Stimulated activated CD8-positive, alpha-beta memory T cell treated with anti-CD3 and anti-CD28 coated beads, Interleukin-15, amount 100 ng/mL, for 24 hours (primary cell): ENCODE results near the gene BAZ2A.
A peak's percentile ranks its signal among the peaks of the same experiment; 100 is the strongest.
"Not testable (repeated sequence)": the region's sequence is repeated elsewhere in the genome, so short reads cannot be mapped to it uniquely, and the experiment has no call there.

Experiments
- DNase-seq: peaks from one replicate; pipeline ENCODE4 v3.0.0-alpha.2; 2020; ENCODE audit warnings: low read depth

The BAZ2A gene

DNA sequence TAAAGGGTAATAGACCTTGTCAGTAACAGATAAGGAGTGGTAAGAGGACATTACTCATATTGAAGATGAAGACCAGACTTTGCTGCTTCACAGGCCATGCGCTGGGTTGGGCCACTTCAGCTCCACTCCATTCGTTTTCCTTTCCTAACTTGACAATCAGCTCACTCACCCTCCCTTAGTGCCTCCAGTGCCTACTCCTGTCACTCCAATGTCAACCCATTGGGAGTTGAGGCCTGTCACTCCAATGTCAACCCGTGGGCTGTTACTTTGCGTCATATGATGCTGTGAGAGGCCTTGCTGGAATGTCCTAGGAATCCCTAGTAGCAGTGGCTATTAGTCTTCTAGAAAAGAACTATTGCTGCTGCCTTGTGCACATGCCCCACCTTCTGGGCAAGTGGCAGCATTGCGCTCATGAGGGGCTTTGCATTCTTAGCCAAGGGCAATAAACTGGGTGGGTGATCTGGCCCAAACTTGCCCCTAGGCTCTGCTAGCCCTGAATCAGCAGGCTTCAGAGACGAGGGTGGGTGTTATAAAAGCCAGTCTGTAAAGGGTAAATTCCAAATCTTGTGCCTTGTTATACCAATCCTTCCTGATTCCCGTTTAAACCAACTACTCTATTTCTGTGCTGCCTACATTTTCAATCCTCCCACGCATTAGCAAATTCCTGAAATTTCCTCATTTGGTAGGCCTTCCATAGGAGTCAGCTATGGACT lies 36.1 kb downstream of the BAZ2A start:
- DNase-seq, result peak; percentile 21

DNA sequence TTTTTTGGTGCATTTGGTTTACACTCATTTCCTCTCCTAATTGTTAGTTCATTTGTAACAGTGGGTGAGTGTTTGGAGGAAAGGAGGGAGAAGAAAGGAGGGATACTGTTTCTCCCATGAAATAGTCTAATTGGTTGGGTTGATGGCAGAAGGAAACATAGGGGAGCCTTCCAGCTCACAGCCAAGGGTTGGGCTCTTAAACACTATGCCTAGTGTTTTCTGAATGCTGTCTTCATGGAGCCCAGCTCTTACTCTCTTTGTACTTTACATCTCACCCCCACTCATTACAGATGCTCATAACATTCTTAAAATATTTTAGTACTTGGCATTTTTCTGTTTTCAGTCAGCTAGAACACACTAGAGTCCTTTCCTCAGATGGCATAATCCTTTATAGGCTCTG lies 38.2 kb downstream of the BAZ2A start:
- no peak for DNase-seq

DNA sequence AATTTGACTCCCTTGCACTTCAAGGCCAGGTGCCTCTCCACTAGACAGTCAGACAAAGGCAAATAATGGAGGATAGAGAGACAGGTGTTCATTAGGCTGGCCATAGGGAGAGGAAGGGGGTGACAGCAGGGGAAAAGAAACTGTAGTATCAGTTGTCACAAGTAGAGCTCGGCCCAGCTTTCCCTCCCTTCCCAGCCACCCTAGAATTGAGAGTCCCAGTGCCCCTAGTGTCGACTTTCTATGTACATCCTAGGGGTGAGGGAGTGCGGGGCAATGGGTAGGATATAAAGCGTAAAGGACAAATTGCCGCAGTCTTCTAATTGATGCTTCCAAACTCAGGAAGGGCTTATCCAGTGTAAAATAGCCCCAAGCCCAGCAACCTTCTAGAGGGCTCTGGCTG lies 39.0 kb downstream of the BAZ2A start:
- DNase-seq, result no peak

DNA sequence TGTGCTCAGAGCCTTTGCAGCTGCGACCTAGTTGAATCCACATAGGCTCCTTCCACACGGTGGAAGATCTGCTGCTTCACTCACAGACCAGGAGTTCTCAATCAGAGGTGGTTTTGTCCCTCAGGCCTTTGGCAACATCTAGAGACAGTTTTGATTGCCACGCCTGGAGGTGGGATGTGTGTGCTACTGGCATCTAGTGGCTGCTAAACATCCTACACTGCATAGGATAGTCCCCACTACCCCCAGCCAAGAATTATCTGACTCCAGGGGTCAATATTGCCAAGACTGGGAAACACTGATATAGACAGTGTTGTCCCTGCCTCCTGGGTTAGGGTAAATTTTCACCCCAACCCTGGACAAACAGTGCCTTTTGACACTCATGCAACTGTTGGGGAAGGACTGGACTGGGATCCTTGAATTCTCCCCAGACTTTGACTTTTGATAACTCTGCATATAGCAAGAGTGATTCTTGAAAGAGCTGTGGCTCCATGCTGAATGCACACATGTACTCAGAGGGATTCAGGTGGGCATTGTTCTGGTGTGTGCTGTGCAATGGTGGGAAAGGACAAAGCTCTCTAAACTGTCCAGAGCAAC lies 39.8 kb downstream of the BAZ2A start:
- DNase-seq, result no peak

DNA sequence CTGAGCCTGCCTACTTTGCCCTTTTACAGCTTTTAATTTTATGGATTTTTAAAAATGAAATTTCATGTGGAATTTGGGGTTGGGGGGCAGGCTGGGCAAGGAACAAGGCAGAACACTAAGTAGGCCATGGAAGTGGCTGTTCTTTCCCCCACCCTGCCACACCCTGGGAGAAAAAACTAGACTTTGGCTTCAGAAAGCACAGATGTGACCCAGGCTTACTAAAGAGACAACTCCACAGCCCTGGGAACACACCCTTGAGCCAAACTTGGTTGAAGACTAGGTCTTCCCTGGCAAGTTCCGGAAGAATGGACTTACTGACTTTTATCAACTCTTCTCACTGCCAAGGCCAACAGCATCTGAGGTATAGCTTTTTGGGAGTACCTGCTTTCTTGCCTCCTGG lies 40.3 kb downstream of the BAZ2A start:
- DNase-seq, result no peak

DNA sequence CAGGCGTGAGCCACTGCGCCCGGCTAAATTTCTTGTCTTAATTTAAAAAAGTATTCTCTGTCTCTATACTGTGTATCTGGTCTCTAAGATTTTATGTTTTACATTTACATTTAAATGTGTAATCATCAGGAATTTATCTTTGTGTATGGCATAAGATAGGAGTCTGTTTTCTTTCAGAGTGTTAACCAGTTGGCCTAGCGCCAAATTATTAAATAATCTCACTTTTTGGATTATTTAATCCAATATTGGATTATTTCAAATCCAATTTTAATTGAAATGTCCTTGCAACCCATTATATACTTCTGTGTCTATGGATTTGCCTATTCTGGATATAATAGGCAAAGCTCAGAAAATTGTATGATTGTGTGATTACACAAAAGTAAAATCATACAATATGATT lies 45.0 kb downstream of the BAZ2A start:
- DNase-seq, result no peak

DNA sequence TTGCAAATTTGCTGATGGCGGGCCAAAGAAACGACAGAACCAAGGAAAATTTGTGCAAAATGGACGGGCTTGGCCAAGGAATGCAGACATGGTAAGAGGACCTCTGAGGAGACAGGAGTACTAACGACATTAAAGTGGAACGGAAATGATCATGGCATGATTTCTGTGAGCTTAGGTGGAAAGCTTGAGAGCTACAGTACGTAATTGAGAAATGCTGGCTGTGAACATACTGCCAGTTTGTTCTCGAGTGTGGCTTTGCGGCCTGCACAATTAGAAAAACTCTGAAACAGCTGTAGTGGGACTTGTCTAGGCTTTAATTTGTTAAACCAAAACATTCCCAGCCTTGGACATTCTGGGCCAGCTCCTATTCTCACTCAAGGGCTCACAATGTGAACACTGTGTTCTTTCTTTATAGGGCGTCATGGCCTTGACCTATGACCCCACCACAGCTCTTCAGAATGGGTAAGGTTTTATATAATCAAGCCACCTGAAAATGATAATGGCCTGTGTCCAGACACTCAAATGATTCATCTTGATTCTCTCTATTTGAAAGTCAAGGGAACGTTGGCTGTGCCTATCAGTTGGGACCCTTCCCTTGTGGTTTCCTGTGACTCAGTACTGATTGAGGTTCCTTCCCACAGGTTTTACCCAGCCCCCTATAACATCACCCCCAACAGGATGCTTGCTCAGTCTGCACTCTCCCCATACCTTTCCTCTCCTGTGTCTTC lies 48.5 kb downstream of the BAZ2A start:
- no peak for DNase-seq

DNA sequence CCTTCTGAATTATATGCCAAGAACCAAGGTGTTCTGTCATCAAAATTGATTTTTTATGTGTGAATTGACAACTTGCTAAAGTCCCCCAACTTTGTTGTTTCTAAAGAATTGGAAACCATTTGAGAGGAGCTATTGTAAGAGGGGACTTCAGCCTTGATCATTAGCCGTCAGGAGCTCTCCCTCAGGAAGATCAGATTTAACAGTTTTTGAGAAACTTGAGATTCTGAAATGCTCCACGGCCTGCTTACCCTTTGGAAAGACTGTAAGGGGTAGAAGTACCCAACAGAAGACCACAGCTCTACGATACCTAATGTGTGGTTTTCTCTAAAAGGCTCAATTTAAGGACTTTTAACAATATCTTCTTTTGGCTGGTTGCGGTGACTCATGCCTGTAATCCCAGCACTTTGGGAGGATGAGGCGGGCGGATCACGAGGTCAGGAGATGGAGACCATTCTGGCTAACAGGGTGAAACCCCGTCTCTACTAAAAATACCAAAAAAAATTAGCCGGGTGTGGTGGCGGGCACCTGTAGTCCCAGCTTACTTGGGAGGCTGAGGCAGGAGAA lies 51.1 kb downstream of the BAZ2A start:
- DNase-seq, result no peak

DNA sequence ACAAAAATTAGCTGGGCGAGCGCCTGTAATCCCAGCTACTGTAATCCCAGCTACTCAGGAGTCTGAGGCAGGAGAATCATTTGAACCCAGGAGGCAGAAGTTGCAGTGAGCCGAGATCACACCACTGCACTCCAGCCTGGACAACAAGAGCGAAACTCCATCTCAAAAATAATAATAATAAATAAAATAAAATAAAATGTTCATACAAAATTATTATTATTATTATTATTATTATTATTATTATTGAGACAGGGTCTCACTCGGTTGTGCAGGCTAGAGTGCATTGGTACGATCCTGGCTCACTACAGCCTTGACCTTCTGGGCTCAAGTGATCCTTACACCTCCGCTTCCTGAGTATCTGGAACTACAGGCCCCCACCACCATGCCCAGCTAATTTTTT lies 52.9 kb downstream of the BAZ2A start:
- not testable (repeated sequence) for DNase-seq

DNA sequence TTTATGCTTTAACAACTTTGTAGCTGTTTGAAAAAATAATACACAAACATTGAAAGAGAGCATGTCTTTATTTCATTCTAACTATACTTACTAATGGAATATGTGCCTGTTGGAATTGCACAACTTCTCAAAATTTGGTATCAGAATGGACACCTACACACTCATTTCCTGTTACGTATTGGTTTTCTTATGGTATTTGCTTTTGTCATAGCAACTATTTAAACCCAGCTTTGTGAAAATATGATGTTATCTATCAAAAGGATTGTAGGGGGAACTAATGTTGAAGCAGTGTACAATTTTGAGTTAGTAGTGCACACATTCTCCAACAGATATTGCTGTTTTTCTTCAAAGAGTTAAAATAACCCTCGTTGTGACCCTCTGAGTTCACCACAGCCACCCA lies 55.9 kb downstream of the BAZ2A start:
- no peak for DNase-seq

DNA sequence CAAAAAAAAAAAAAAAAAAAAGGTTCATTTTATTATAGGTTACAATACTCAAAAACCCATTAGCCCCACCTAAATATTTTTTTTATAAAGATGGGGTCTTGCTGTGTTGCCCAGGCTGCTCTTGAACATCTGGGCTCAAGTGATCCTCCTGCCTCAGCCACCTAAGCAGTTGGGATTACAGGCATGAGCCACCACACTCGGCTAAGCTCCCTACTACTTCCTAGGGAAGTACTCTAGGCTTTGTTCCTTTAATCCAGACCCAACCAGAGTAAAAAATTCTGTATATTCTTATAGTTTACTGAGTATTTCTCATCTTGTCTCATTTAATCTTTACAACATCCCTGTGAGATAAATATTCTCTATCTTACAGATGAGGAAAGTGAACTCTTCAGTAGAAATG lies 57.8 kb downstream of the BAZ2A start:
- no peak for DNase-seq

DNA sequence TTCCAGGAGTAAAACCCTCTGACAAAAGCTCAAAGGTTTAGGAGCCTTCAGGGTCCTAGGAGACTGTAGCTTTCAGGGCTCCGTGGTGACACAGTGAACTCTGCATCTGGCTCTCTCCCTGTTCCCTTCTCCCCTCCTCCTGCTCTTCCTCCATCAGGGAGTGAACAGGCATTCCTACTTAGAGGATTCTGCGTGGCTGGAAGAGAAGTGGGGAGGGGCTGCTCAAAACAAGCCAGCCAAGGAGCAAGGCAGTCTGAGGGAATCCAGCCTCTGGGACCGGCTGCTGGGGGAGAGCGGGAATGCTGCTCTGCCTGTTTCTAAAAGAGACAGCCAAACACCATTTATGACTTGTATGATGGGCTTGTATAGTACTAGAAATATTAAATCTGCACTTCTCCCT lies 59.0 kb downstream of the BAZ2A start:
- DNase-seq, result no peak

DNA sequence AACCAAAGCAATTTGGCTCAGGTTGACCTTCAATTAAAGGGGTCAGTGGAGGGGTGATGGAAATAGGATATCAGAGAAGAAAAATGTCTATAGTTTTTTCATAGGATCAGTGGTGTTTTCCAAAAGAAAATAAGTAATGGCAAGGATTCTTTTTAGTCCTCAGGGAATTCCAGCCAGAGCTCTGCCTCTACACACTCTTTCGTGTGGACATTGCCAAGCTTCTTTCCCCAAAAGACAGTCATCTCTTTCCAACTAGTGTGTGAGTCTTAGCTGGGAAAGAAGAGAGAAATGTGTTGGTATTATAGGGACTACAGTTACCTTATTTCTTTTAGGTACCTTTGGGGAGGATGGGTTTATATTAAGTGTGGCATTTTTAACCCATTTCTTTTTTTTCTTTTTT lies 62.0 kb downstream of the BAZ2A start:
- no peak for DNase-seq

DNA sequence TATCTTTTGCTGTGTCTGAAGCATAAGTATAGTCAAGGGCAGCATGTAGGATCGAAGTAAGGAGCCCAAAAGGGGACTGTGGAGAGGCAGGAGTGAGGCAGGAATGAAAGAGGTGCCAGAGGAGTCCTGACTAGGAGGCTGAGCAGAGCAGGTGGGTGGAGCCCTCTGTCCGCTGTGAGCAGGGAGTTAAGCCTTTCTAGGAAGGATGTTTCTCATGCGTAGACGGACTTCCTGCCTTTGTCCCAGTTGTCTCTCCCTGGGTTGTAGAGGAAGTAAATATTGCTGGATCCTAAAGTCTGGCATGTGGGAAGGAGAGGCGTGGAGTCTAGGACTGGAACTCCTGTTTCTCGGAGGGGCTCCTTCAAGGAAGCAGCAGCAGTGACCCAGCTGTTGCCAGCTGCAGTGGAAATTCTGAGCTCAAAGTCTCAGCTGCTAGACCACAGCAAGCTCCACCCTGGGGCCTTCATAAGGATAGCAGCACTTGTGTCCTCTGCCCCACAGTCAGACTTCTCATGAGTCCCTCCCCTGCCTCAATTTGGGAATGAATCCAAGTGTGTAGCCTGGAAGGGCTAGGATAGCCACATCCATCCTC lies 64.5 kb downstream of the BAZ2A start:
- DNase-seq, result no peak

DNA sequence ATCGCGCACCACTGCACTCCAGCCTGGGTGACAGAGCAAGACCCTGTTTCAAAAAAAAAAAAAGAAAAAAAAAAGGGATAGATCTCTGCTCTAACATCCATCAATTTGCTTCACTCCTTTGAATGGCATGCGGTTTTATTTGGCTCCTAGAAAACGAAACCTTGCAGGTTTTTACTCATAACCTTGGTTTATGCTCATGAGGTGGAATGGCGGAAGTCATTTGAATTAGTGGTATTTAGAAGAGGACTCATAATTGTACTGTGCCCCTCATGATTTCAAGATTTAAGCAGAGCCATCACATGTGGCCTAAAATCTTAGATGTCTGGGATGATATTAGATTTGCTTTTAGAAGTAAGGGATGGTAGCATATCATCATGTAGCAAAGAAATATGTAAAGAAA lies 79.1 kb downstream of the BAZ2A start:
- DNase-seq, result no peak

DNA sequence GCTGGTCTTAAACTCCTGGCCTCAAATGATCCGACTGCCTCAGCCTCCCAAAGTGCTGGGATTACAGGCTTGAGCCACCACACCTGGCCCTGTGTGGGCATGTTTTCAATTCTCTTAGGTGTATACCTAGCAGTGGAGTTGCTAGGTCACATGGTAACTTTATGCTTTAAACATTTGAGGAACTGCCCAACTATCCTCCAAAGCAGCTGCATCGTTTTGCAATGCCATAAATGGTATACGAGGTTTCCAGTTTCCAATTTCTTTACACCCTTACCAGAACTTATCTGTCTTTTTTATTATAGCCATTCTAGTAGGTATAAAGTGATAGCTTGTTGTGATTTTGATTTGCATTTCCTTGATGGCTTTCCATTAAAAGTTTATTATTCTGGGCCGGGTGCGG lies 83.4 kb downstream of the BAZ2A start:
- no peak for DNase-seq
